Transverse colon (tissue), 4 donors: ENCODE measurements around the gene OBI1.

ENCODE experiments used
- EP300 ChIP-seq: sonication (generic); formaldehyde crosslinking; IDR thresholded peaks from one replicate; pipeline ENCODE4 v1.6.1; 2017; ENCODE audit warnings: antibody characterized with exemption, low read depth
- POLR2A ChIP-seq: fragments of 450-650 bp; IDR thresholded peaks from one replicate; pipeline ENCODE4 v1.6.1; 2016; ENCODE audit warnings: antibody characterized with exemption, mild to moderate bottlenecking, moderate library complexity
- POLR2AphosphoS5 ChIP-seq, 3 donors: sonication (generic); formaldehyde crosslinking; IDR thresholded peaks; one replicate each; pipeline ENCODE4 v1.6.1; 2016; ENCODE audit warnings: antibody characterized with exemption in 3 of 3
- TF ChIP-seq, protein P1 (sequence below), 5 experiments: fragments of 200-600 bp in 3 of 5; fragments of 450-650 bp in 2 of 5; sonication (generic) in 3 of 5; IDR thresholded peaks; 1 replicate in 2 of 5; 2 replicates in 3 of 5; pipeline ENCODE4 v1.5.1; 2016 to 2017; ENCODE audit warnings: antibody characterized with exemption in 5 of 5, inconsistent platforms in 3 of 5, mild to moderate bottlenecking in 2 of 5, moderate library complexity in 1 of 5

DNA sequence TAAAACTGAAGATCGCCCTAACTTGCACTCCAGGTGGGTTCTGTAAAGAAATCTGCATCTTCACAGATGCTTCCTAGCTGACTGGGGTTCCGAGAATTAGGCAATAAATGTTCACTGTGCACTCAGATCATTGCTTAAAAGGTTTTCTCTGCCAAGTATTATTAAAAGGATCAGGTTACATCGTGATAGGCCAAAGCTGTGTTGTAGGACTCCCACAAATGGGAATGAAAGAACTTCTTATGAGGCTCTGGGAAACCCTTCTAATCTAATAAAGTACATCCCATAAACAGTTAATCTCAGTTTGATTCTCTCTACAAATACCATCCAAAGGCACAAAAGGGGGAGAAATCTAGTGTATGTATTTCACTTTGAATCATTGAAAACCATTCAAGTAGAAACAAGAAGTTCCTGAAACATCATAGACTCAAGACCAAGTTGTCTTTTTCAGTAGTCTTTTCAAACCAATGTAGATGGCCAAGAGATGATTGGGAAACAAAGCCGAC is 48.5 kb downstream of the OBI1 start:
- TF ChIP-seq, protein P1, sequence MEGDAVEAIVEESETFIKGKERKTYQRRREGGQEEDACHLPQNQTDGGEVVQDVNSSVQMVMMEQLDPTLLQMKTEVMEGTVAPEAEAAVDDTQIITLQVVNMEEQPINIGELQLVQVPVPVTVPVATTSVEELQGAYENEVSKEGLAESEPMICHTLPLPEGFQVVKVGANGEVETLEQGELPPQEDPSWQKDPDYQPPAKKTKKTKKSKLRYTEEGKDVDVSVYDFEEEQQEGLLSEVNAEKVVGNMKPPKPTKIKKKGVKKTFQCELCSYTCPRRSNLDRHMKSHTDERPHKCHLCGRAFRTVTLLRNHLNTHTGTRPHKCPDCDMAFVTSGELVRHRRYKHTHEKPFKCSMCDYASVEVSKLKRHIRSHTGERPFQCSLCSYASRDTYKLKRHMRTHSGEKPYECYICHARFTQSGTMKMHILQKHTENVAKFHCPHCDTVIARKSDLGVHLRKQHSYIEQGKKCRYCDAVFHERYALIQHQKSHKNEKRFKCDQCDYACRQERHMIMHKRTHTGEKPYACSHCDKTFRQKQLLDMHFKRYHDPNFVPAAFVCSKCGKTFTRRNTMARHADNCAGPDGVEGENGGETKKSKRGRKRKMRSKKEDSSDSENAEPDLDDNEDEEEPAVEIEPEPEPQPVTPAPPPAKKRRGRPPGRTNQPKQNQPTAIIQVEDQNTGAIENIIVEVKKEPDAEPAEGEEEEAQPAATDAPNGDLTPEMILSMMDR (IDR thresholded peaks at IDR 0.05), result no peak
- no peak for TF ChIP-seq POLR2A
- TF ChIP-seq POLR2AphosphoS5 (IDR thresholded peaks at IDR 0.05), result no peak
- no peak for TF ChIP-seq EP300
